Measurements from ENCODE around the gene SMARCD2.

- no peak for TF ChIP-seq CTCF (IDR thresholded peaks at IDR 0.05)
- TF ChIP-seq POLR2A (IDR thresholded peaks at IDR 0.05) = no peak
These were observed 12.2 kb downstream of the SMARCD2 start for GRCh38 chr17:63830278-63830677.
